K562 (cell line): ENCODE results near the gene JAKMIP1. TPM values are rescaled to one million over a fixed set of nuclear protein-coding genes. Genes with fewer than 3 reads are reported as not detected.

ENCODE experiments used
- ATAC-seq: fragments of 200-7000 bp; cut with Tn5 transposase; 3 replicates; pipeline ENCODE4 v1.9.1; 2020; ENCODE audit warnings: moderate library complexity
- BruUV-seq: library from RNA; stranded (reverse); fragments of 400-500 nt; replicated peaks from 2 replicates; lab custom pipeline; 2021; lab: Mats Ljungman, UMichigan
- CTCF ChIA-PET: fragments of 300-600 bp; formaldehyde crosslinking; extraction: SDS; loops from one replicate; lab custom pipeline; 2021; ENCODE audit warnings: low intra/inter-chr PET ratio; lab: Yijun Ruan, JAX
- POLR2A ChIA-PET: fragments of 300-600, 350-650 bp; sonication (Branson Sonifier 250); formaldehyde crosslinking; extraction: SDS; loops from one replicate; lab custom pipeline; 2021; ENCODE audit warnings: antibody characterized with exemption, inconsistent platforms; lab: Yijun Ruan, JAX
- DNase-seq, 4 experiments: peaks; one replicate each; pipeline versions ENCODE4 v3.0.0 to v3.0.0-alpha.2; 2011 to 2018; ENCODE audit warnings: low spot score in 3 of 4, mixed read lengths in 3 of 4; ENCODE audit errors: extremely low read depth in 1 of 4
- FAIRE-seq: peaks from 2 replicates; lab custom pipeline; 2011; peaks lifted over from hg19 to GRCh38; lab: Jason Lieb, UNC
- H2AFZ ChIP-seq: 2 replicates; pipeline ENCODE4 v1.6.0; 2011; ENCODE audit warnings: low read depth, low read length, control low read depth, inconsistent platforms
- H3K27ac ChIP-seq: fragments of 200-600 bp; 3 replicates; pipeline ENCODE4 v1.8.0; 2011; ENCODE audit warnings: low read depth, mild to moderate bottlenecking, control low read depth, inconsistent platforms, low read length, moderate library complexity, mixed read lengths; ENCODE audit errors: extremely low read depth
- H3K27me3 ChIP-seq, 2 experiments: fragments of 300-600 bp in 1 of 2; 2 replicates in 1 of 2; 3 replicates in 1 of 2; pipeline versions ENCODE4 v1.6.0 to v1.8.0; 2011; ENCODE audit warnings: inconsistent platforms in 2 of 2, low read length in 2 of 2, mild to moderate bottlenecking in 1 of 2, mixed read lengths in 1 of 2, moderate library complexity in 1 of 2; ENCODE audit not compliant: control insufficient read depth in 2 of 2, insufficient read depth in 2 of 2
- H3K36me3 ChIP-seq: fragments of 300-600 bp; 3 replicates; pipeline ENCODE4 v1.8.0; 2011; ENCODE audit warnings: mild to moderate bottlenecking, low read length, inconsistent platforms; ENCODE audit not compliant: control insufficient read depth, insufficient read depth
- H3K4me1 ChIP-seq, 2 experiments: fragments of 200-600 bp in 1 of 2; replicated peaks in 1 of 2; 2 replicates in 1 of 2; 3 replicates in 1 of 2; pipeline versions ENCODE4 v1.5.1 to v1.8.0; 2011; ENCODE audit warnings: inconsistent platforms in 2 of 2, low read length in 2 of 2, mild to moderate bottlenecking in 1 of 2, mixed read lengths in 1 of 2, moderate library complexity in 1 of 2; ENCODE audit not compliant: control insufficient read depth in 2 of 2, insufficient read depth in 2 of 2
- H3K4me2 ChIP-seq: 2 replicates; pipeline ENCODE4 v1.6.1; 2011; ENCODE audit warnings: low read length, control low read depth, inconsistent platforms, mixed read lengths; ENCODE audit not compliant: insufficient read depth
- H3K4me3 ChIP-seq: fragments of 200-600 bp; sonication (generic), shearing (Covaris generic); 2 replicates; pipeline ENCODE4 v1.5.1; 2016; ENCODE audit warnings: control low read depth, inconsistent platforms
- H3K79me2 ChIP-seq: fragments of 200-600 bp; 3 replicates; pipeline ENCODE4 v1.8.0; 2011; ENCODE audit warnings: low read length, inconsistent platforms; ENCODE audit not compliant: control insufficient read depth, insufficient read depth
- H3K9ac ChIP-seq, 2 experiments: 2 replicates each; pipeline versions ENCODE4 v1.6.0 to v1.6.1; 2011; ENCODE audit warnings: low read depth in 2 of 2, low read length in 2 of 2, control low read depth in 1 of 2, inconsistent platforms in 1 of 2, mild to moderate bottlenecking in 1 of 2, mixed read lengths in 1 of 2; ENCODE audit not compliant: insufficient read depth in 1 of 2
- H3K9me1 ChIP-seq: one replicate; pipeline ENCODE4 v1.6.0; 2011; ENCODE audit warnings: inconsistent platforms, mild to moderate bottlenecking, low read length, moderate library complexity; ENCODE audit not compliant: control insufficient read depth, insufficient read depth
- H3K9me3 ChIP-seq: replicated peaks from 2 replicates; pipeline ENCODE4 v1.5.1; 2011; ENCODE audit warnings: low read depth, low read length, inconsistent platforms; ENCODE audit not compliant: control insufficient read depth, insufficient read depth
- H4K20me1 ChIP-seq: replicated peaks from 2 replicates; pipeline ENCODE4 v1.6.1; 2011; ENCODE audit warnings: low read length, inconsistent platforms, mixed read lengths; ENCODE audit not compliant: control insufficient read depth, insufficient read depth
- EGR1 ChIP-seq: fragments of 450-650 bp; conservative IDR thresholded peaks from 2 replicates; pipeline ENCODE4 v1.6.1; 2017; ENCODE audit warnings: mild to moderate bottlenecking
- HDAC8 ChIP-seq: fragments of 450-650 bp; IDR thresholded peaks from 2 replicates; pipeline ENCODE4 v1.6.1; 2016; ENCODE audit warnings: mild to moderate bottlenecking, missing genetic modification characterization, moderate library complexity, missing compliant biosample characterization
- JUND ChIP-seq, 2 experiments: IDR thresholded peaks; 2 replicates in 1 of 2; 3 replicates in 1 of 2; pipeline ENCODE4 v1.6.1; 2011; ENCODE audit warnings: borderline replicate concordance in 2 of 2, low read depth in 2 of 2, low read length in 2 of 2, improper control_type of control experiment in 1 of 2, missing biosample characterization in 1 of 2, missing genetic modification characterization in 1 of 2, missing genetic modification reagents in 1 of 2
- U2AF1 ChIP-seq: fragments of 200-400 bp; formaldehyde crosslinking; optimal IDR thresholded peaks from 2 replicates; pipeline ENCODE3; 2017; ENCODE audit warnings: mild to moderate bottlenecking, low read depth, low read length, moderate library complexity
- ZNF764 ChIP-seq: fragments of 250-450 bp; sonication (Bioruptor Pico); IDR thresholded peaks from 2 replicates; pipeline ENCODE4 v1.4.0; 2020; ENCODE audit warnings: low read depth, mild to moderate bottlenecking, moderate library complexity
- WGBS: fragments of 100-300 bp; shearing (Covaris generic); methylation state at CpG from one replicate; pipeline ENCODE4 v1.1.6; 2016; ENCODE audit warnings: low coverage, mixed read lengths; ENCODE audit not compliant: insufficient coverage; ENCODE audit errors: missing lambda C conversion rate; 5-methylcytosine and 5-hydroxymethylcytosine counted together
- in situ Hi-C: fragments of 300-500 bp; cut with MboI; formaldehyde crosslinking; loops from 4 replicates; pipeline ENCODE4 v1.15.0; 2018; ENCODE audit warnings: inconsistent platforms, mixed read lengths
- intact Hi-C: fragments of 100-400 bp; cut with micrococcal nuclease; formaldehyde crosslinking; loops from 2 replicates; pipeline ENCODE4 v1.14.2; 2022
- polyA plus RNA-seq, 8 experiments: library from polyadenylated mRNA; depleted of rRNA in 4 of 8; stranded (reverse) in 5 of 8; unstranded in 3 of 8; fragments of >200 nt; fragmentation: Nextera tagmentation in 2 of 8; fragmentation: Illumina TruSeq in 1 of 8; extraction: Ambion mirVana in 2 of 8; extraction: Trizol in 1 of 8; gene quantifications; 2 replicates each; pipeline versions ENCODE4 v1.2.1 to v1.2.3, GENCODE V29; 2011 to 2014; ENCODE audit warnings: inconsistent platforms in 1 of 8, missing spikeins in 1 of 8
- total RNA-seq, 7 experiments: library from RNA; depleted of rRNA in 6 of 7; stranded (reverse); fragments of >200 nt in 6 of 7; fragmentation: Illumina TruSeq in 2 of 7; extraction: Trizol in 2 of 7; gene quantifications; 2 replicates each; pipeline versions ENCODE4 v1.2.1 to v1.2.3, GENCODE V29; 2011 to 2021; ENCODE audit warnings: low replicate concordance in 1 of 7
- TF ChIP-seq, protein P1 (sequence below): fragments of 450-650 bp; IDR thresholded peaks from 2 replicates; pipeline ENCODE4 v1.6.1; 2018; ENCODE audit not compliant: partially characterized antibody
- TF ChIP-seq, protein P2 (sequence below): fragments of 250-450 bp; sonication (Bioruptor Pico); IDR thresholded peaks from 2 replicates; pipeline ENCODE4 v1.4.0; 2020; ENCODE audit warnings: borderline replicate concordance

JAKMIP1 gene
- total and polyA plus RNA-seq, 9 of the 15 experiments (the other 6 are each of a cell fraction or from before 2014, with no cell fraction given) = not detected

DNA sequence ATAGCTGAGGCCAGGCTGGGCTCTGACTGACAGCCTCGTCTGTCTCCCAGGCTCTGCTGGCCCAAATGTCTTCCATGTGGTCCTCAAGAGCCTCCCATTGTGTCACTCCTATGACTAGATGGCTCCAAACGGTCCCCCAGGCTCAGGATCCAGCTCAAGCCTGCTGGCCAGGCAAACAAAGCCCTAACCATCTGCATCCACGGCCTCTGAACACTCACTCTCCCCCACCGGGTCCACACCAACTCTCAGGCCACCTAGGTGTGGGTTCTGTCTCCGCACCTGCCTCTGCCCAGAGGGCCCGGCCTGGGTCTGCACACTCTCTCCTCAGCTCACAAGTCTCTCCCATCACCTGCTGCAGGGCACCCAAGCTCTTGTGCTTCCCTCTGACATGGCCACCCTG lies 52.9 kb downstream of the JAKMIP1 start (continued):
- TF ChIP-seq, protein P1, sequence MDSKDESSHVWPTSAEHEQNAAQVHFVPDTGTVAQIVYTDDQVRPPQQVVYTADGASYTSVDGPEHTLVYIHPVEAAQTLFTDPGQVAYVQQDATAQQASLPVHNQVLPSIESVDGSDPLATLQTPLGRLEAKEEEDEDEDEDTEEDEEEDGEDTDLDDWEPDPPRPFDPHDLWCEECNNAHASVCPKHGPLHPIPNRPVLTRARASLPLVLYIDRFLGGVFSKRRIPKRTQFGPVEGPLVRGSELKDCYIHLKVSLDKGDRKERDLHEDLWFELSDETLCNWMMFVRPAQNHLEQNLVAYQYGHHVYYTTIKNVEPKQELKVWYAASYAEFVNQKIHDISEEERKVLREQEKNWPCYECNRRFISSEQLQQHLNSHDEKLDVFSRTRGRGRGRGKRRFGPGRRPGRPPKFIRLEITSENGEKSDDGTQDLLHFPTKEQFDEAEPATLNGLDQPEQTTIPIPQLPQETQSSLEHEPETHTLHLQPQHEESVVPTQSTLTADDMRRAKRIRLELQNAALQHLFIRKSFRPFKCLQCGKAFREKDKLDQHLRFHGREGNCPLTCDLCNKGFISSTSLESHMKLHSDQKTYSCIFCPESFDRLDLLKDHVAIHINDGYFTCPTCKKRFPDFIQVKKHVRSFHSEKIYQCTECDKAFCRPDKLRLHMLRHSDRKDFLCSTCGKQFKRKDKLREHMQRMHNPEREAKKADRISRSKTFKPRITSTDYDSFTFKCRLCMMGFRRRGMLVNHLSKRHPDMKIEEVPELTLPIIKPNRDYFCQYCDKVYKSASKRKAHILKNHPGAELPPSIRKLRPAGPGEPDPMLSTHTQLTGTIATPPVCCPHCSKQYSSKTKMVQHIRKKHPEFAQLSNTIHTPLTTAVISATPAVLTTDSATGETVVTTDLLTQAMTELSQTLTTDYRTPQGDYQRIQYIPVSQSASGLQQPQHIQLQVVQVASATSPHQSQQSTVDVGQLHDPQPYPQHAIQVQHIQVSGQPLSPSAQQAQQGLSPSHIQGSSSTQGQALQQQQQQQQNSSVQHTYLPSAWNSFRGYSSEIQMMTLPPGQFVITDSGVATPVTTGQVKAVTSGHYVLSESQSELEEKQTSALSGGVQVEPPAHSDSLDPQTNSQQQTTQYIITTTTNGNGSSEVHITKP = no peak
- TF ChIP-seq JUND (IDR thresholded peaks at IDR 0.05; ENCODE audit: borderline replicate concordance, low read depth, low read length) (no peak), JUND (tag; IDR thresholded peaks at IDR 0.05; ENCODE audit: borderline replicate concordance, low read depth, low read length) (no peak), U2AF1 (no peak)

DNA sequence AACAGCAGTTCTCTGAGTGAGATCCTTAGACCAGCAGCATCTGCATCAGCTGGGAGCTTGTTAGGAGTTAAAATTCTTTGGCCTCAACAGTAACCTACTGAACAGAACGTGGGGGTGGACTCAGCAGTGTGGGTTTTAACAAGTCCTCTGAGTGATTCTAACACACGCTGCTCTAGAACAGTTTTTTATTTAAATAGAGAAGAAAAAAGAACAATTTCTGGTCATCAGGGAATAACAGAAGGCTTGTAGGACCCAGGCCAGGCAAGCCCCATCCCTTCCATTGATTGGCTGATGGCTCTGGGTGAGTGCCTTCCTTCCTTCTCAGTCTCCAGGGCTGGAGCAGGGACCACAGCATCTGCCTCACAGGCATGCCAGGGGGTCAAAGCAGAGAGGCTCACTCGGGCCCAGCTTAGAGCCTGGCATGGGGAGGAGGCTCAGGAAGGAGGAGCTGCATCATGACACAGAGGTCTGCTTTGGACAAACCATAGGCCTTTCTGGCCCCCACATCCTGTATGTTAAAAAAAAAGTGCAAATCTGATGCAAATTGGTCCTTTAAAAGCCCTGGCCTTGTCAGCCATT lies 56.7 kb downstream of the JAKMIP1 start:
- no peaks in the 10 kb centered on the region; a peak in 1 of 5 replicates for H3K4me1 ChIP-seq
- H3K36me3 ChIP-seq = no peaks in the 10 kb centered on the region
- 0% methylated on average over 3 of the region's 3 CpGs for WGBS
- H4K20me1 ChIP-seq = no peaks in the 10 kb centered on the region
- no peaks in the 10 kb centered on the region for H3K9me1 ChIP-seq
- in situ Hi-C loops (no loop called here), intact Hi-C loops (no loop called here)
- no peak overlapping the region for H3K4me2 ChIP-seq
- H2AFZ ChIP-seq = no peak overlapping the region
- H3K9ac ChIP-seq = no peak overlapping the region
- no peaks in the 10 kb centered on the region for H3K79me2 ChIP-seq
- no TSS peak for BruUV-seq
- H3K27me3 ChIP-seq = peaks cover 0 to 5% of the 10 kb centered on the region in 2 experiments; a peak in 1 of 5 replicates
- DNase-seq (no peak), FAIRE-seq (no peak), ATAC-seq (no peak)
- no peaks in the 10 kb centered on the region for H3K9me3 ChIP-seq
- no peak overlapping the region for H3K4me3 ChIP-seq
- H3K27ac ChIP-seq = no peak overlapping the region
- TF ChIP-seq, protein P2, sequence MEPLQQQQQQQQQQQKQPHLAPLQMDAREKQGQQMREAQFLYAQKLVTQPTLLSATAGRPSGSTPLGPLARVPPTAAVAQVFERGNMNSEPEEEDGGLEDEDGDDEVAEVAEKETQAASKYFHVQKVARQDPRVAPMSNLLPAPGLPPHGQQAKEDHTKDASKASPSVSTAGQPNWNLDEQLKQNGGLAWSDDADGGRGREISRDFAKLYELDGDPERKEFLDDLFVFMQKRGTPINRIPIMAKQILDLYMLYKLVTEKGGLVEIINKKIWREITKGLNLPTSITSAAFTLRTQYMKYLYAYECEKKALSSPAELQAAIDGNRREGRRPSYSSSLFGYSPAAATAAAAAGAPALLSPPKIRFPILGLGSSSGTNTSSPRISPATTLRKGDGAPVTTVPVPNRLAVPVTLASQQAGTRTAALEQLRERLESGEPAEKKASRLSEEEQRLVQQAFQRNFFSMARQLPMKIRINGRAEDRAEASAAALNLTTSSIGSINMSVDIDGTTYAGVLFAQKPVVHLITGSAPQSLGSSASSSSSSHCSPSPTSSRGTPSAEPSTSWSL (CRISPR knock-in tag) = no peak
- TF ChIP-seq EGR1 = no peak
- TF ChIP-seq HDAC8 (tag) = no peak
- TF ChIP-seq ZNF764 (CRISPR knock-in tag) = no peak
- CTCF ChIA-PET = no interaction called here
- POLR2A ChIA-PET = interaction anchor here (0.5 kb wide), 1 partner anchor 303 kb away, joined by 3 read pairs; no protein-coding TSS in a partner anchor
